Panc1 (cell line): ENCODE results near the gene SCN2B. TPM values are rescaled to one million over a fixed set of nuclear protein-coding genes. Genes with fewer than 3 reads are reported as not detected.

Source experiments
- ATAC-seq: fragments of 200-7000 bp; cut with Tn5 transposase; 2 replicates; pipeline ENCODE4 v1.9.1; 2020; ENCODE audit warnings: mild to moderate bottlenecking, moderate library complexity
- BruUV-seq: library from RNA; stranded (reverse); fragments of 400-500 nt; replicated peaks from 2 replicates; lab custom pipeline; 2021; lab: Mats Ljungman, UMichigan
- CTCF ChIA-PET: fragments of 300-600 bp; sonication (Branson Sonifier 250); formaldehyde crosslinking; loops from one replicate; lab custom pipeline; 2022; ENCODE audit warnings: antibody characterized with exemption; lab: Charles Lee
- POLR2A ChIA-PET: fragments of 300-600 bp; sonication (Branson Sonifier 250); formaldehyde crosslinking; loops from one replicate; lab custom pipeline; 2022; ENCODE audit warnings: antibody characterized with exemption; lab: Charles Lee
- DNase-seq: peaks from one replicate; pipeline ENCODE4 v3.0.0-alpha.2; 2010; ENCODE audit warnings: low read depth, low spot score
- H3K27ac ChIP-seq: 2 replicates; pipeline ENCODE4 v1.5.1; 2011; ENCODE audit warnings: mild to moderate bottlenecking, low read length, inconsistent platforms
- H3K27me3 ChIP-seq: fragments of 200-500 bp; sonication (Bioruptor generic); 2 replicates; pipeline ENCODE4 v1.6.0; 2014; ENCODE audit warnings: low read length, inconsistent platforms; ENCODE audit not compliant: control insufficient read depth, insufficient read depth
- H3K36me3 ChIP-seq: fragments of 200-500 bp; sonication (Bioruptor generic); 2 replicates; pipeline ENCODE4 v1.5.1; 2014; ENCODE audit warnings: inconsistent platforms, mild to moderate bottlenecking, low read length, moderate library complexity; ENCODE audit not compliant: control insufficient read depth, insufficient read depth
- H3K4me1 ChIP-seq: 2 replicates; pipeline ENCODE4 v1.5.1; 2011; ENCODE audit warnings: inconsistent platforms, mild to moderate bottlenecking, low read length, moderate library complexity; ENCODE audit not compliant: control insufficient read depth, insufficient read depth
- H3K4me3 ChIP-seq, 2 experiments: 2 replicates each; pipeline ENCODE4 v1.5.1; 2011 to 2012; ENCODE audit warnings: low read depth in 2 of 2, low read length in 2 of 2, mild to moderate bottlenecking in 2 of 2, inconsistent platforms in 1 of 2, moderate library complexity in 1 of 2
- H3K9me3 ChIP-seq: fragments of 200-500 bp; sonication (Bioruptor generic); 2 replicates; pipeline ENCODE4 v1.5.1; 2014; ENCODE audit warnings: low read depth, mild to moderate bottlenecking, inconsistent platforms, low read length, moderate library complexity; ENCODE audit not compliant: control insufficient read depth, insufficient read depth
- POLR2AphosphoS5 ChIP-seq: IDR thresholded peaks from 2 replicates; pipeline ENCODE4 v1.6.1; 2012; ENCODE audit warnings: mild to moderate bottlenecking, low read depth, low read length, moderate library complexity
- SIN3A ChIP-seq: IDR thresholded peaks from 2 replicates; pipeline ENCODE4 v1.6.1; 2012; ENCODE audit warnings: low read depth, mild to moderate bottlenecking, low read length, moderate library complexity, borderline replicate concordance; ENCODE audit not compliant: insufficient read depth
- TCF7L2 ChIP-seq: IDR thresholded peaks from 2 replicates; pipeline ENCODE4 v1.6.1; 2011; ENCODE audit warnings: mild to moderate bottlenecking, low read depth, low read length, inconsistent platforms
- in situ Hi-C: cut with HindIII; loops from 2 replicates; pipeline ENCODE4 v1.10.0; 2016; ENCODE audit warnings: low sequenced_read_pairs, low pct_unique_long_range_greater_than_20kb
- intact Hi-C: fragments of 100-400 bp; cut with micrococcal nuclease; formaldehyde crosslinking; loops from one replicate; pipeline ENCODE4 v1.10.0; 2022; ENCODE audit not compliant: unreplicated experiment
- total RNA-seq: library from RNA; stranded (reverse); gene quantifications from one replicate; pipeline ENCODE4 v1.2.1, GENCODE V29; 2021; ENCODE audit not compliant: unreplicated experiment
- TF ChIP-seq, protein P1 (sequence below): fragments of 450-650 bp; IDR thresholded peaks from 2 replicates; pipeline ENCODE4 v1.5.1; 2017; ENCODE audit warnings: mild to moderate bottlenecking
- TF ChIP-seq, protein P2 (sequence below), 2 experiments: IDR thresholded peaks; 2 replicates each; pipeline ENCODE4 v1.6.1; 2011 to 2012; ENCODE audit warnings: low read depth in 2 of 2, control low read depth in 1 of 2, low read length in 1 of 2, mild to moderate bottlenecking in 1 of 2, moderate library complexity in 1 of 2; ENCODE audit not compliant: insufficient read depth in 1 of 2

SCN2B gene
- total RNA-seq, 1 experiment from 2014 or later = not detected

DNA sequence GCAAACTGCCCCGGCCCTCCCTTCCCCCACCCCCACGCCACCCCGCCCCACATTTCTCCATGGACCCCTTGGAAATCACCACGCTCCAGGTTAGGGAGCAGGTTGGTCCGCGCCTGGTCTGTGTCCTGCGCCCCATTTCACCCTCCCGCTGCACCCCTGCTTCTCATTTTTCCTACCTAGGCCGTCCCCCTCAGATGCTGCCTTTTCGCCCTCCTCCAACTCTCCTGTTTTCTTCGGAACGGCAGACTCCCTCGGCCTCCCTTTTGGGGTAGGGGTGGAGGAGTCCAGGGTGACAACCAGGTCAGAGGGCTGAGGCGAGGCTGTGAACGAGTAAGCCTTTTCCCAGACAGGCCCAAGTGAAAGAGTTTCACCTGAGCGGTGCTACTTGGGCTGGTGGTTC lies 22.9 kb downstream of the SCN2B start:
- H3K4me3 ChIP-seq = peak overlapping the region in 1 of 2 experiments; percentile 50; a peak in 1 of 4 replicates

DNA sequence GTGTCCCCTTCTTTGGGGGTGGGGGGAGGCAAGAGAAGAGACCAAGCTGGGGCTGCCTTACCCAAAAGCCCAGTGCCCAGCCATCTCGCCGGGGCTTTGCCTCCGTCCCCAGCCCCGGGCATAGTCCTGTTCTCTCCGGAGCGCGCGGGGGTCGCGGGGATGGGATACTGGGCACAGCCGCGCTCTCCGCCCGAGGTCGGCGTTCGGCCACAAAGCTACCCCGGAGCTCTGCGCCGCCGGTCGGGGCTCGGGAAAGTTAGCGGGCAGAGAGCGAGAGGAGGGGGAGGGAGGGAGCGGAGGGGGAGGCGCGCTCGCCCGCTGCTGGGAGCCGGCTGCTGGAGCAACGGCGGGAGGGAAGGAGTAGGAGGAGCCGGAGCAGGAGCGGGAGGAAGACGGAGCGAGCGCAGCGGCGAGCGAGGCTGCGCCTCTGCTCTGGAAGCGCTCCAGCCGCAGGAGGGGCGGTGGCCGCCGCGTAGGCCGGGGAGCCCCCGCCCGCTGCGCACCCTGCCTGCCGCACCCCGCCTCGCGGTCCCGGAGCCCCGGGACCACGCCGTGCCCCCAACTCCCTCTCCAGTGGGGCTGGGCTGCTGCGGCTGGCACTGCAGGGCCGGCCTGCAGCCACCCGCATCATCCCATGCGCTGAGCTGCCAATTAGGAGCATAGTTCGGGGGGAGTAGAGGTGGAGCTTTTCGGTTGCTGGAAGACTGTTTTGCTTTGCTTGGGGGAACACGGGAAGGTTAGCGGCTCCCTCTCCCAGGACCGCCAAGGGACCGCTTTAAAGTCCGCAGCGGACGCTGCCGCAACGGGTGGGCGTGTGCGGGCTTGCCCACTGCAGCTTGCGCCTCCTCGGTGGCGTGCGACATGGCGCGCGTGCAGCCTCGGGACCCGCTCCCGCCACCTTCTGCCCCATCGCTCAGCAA lies 23.6 kb downstream of the SCN2B start, which contains the start of gene SCN4B:
Gene SCN4B (minus strand): TSS at position 272 of the 920 bp plus-strand sequence. CDS start 150 bp downstream, at position 122.
- DNase-seq (no peak), ATAC-seq (peak; percentile 82)
- intact Hi-C loops (loop anchor here (5.0 kb wide), 1 partner anchor 139 kb away; no protein-coding TSS in a partner anchor), in situ Hi-C loops (no loop called here)
- Histone ChIP-seq H3K27ac (no peak within 1 kb of the TSS), H3K9me3 (no peaks in the 10 kb centered on the region), H3K27me3 (peaks cover 31% of the 10 kb centered on the region), H3K4me1 (peaks cover 4% of the 10 kb centered on the region), H3K36me3 (no peaks in the 10 kb centered on the region), H3K4me3 (peak within 1 kb of the TSS; percentile 49 to 50)
- ChIA-PET CTCF (interaction anchor here (0.6 to 0.7 kb wide), 5 partner anchors 14 to 466 kb away, joined by 3 to 4 read pairs (median 3); no protein-coding TSS in a partner anchor), POLR2A (interaction anchor here (0.6 kb wide), 1 partner anchor 237 kb away, joined by 12 read pairs; no protein-coding TSS in a partner anchor)
- BruUV-seq = no TSS peak
- TF ChIP-seq, protein P1, sequence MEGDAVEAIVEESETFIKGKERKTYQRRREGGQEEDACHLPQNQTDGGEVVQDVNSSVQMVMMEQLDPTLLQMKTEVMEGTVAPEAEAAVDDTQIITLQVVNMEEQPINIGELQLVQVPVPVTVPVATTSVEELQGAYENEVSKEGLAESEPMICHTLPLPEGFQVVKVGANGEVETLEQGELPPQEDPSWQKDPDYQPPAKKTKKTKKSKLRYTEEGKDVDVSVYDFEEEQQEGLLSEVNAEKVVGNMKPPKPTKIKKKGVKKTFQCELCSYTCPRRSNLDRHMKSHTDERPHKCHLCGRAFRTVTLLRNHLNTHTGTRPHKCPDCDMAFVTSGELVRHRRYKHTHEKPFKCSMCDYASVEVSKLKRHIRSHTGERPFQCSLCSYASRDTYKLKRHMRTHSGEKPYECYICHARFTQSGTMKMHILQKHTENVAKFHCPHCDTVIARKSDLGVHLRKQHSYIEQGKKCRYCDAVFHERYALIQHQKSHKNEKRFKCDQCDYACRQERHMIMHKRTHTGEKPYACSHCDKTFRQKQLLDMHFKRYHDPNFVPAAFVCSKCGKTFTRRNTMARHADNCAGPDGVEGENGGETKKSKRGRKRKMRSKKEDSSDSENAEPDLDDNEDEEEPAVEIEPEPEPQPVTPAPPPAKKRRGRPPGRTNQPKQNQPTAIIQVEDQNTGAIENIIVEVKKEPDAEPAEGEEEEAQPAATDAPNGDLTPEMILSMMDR = no peak
- TF ChIP-seq, protein P2, sequence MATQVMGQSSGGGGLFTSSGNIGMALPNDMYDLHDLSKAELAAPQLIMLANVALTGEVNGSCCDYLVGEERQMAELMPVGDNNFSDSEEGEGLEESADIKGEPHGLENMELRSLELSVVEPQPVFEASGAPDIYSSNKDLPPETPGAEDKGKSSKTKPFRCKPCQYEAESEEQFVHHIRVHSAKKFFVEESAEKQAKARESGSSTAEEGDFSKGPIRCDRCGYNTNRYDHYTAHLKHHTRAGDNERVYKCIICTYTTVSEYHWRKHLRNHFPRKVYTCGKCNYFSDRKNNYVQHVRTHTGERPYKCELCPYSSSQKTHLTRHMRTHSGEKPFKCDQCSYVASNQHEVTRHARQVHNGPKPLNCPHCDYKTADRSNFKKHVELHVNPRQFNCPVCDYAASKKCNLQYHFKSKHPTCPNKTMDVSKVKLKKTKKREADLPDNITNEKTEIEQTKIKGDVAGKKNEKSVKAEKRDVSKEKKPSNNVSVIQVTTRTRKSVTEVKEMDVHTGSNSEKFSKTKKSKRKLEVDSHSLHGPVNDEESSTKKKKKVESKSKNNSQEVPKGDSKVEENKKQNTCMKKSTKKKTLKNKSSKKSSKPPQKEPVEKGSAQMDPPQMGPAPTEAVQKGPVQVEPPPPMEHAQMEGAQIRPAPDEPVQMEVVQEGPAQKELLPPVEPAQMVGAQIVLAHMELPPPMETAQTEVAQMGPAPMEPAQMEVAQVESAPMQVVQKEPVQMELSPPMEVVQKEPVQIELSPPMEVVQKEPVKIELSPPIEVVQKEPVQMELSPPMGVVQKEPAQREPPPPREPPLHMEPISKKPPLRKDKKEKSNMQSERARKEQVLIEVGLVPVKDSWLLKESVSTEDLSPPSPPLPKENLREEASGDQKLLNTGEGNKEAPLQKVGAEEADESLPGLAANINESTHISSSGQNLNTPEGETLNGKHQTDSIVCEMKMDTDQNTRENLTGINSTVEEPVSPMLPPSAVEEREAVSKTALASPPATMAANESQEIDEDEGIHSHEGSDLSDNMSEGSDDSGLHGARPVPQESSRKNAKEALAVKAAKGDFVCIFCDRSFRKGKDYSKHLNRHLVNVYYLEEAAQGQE (IDR thresholded peaks at IDR 0.05; ENCODE audit: insufficient read depth in 1 of 2, low read depth in 2 of 2, low read length in 1 of 2) = no peak
- TF ChIP-seq TCF7L2 (no peak), POLR2AphosphoS5 (no peak), SIN3A (no peak)

More for the DNA sequence above, 22.9 kb downstream of the SCN2B start:
- intact Hi-C loops = loop anchor here (5.0 kb wide), 1 partner anchor 139 kb away; no protein-coding TSS in a partner anchor
- DNase-seq = no peak
- no peak for TF ChIP-seq TCF7L2
- TF ChIP-seq, protein P2 (IDR thresholded peaks at IDR 0.05; ENCODE audit: insufficient read depth in 1 of 2, low read depth in 2 of 2, low read length in 1 of 2) = no peak
- no peak for TF ChIP-seq POLR2AphosphoS5
- TF ChIP-seq SIN3A = no peak
- TF ChIP-seq, protein P1 = no peak
- BruUV-seq = no TSS peak
- H3K4me1 ChIP-seq = peaks cover 4% of the 10 kb centered on the region
- in situ Hi-C loops = no loop called here
- ATAC-seq = no peak
- H3K27me3 ChIP-seq = peaks cover 34% of the 10 kb centered on the region
- no peaks in the 10 kb centered on the region for H3K36me3 ChIP-seq
- H3K27ac ChIP-seq = no peak overlapping the region
- H3K9me3 ChIP-seq = no peaks in the 10 kb centered on the region
- CTCF ChIA-PET = interaction anchor here (0.6 to 0.7 kb wide), 4 partner anchors 18 to 465 kb away, joined by 3 to 4 read pairs (median 4); no protein-coding TSS in a partner anchor
- POLR2A ChIA-PET = interaction anchor here (0.6 kb wide), 1 partner anchor 236 kb away, joined by 12 read pairs; no protein-coding TSS in a partner anchor
